Heart left ventricle (tissue), 13 donors: ENCODE results near the gene PLD4.

Experiments
- POLR2A ChIP-seq, 2 donors: fragments of 450-650 bp; IDR thresholded peaks; one replicate each; pipeline ENCODE4 v1.6.1; 2017; ENCODE audit warnings: antibody characterized with exemption in 2 of 2, mild to moderate bottlenecking in 2 of 2, moderate library complexity in 2 of 2
- TF ChIP-seq, protein P1 (sequence below), 12 donors: fragments of 200-600 bp; sonication (generic) in 4 of 12; IDR thresholded peaks; one replicate each; pipeline versions ENCODE4 v1.5.0 to v1.8.0; 2018 to 2022; ENCODE audit warnings: antibody characterized with exemption in 12 of 12, mild to moderate bottlenecking in 5 of 12
- donor health status: ischemic (EF 13 %, LVEDD 7.1; RV severe dilation, severe dysfunction).
- donor health status: DM: no; HTN: yes; CAD: no.
- donor health status: DM: no; HTN: no; CAD: no.
- donor health status: ischemic (EF 25% LVEDD 6.9; RV normal size, moderate dysfunction).
- donor health status: ischemic (EF 25% LVEDD 5.7; RV mildly dilated, moderate dysfunction).
- donor health status: ischemic (EF 35%, LVEDD 5.7; RV mildly dilated, moderate dysfunction).
- donor health status: nonischemic (EF 11% LVEDD 7.7; RV severe dilation, severe dysfunction).
- donor health status: DM: yes; HTN: yes; CAD: no.
- donor health status: PGD.
- donor health status: ischemic (EF 29% LVEDD 5.4; RV normal size, mild dysfunction).
- donor health status: nonischemic (EF 23%, LVEDD 6.1; RV moderate dilation, normal function).

DNA sequence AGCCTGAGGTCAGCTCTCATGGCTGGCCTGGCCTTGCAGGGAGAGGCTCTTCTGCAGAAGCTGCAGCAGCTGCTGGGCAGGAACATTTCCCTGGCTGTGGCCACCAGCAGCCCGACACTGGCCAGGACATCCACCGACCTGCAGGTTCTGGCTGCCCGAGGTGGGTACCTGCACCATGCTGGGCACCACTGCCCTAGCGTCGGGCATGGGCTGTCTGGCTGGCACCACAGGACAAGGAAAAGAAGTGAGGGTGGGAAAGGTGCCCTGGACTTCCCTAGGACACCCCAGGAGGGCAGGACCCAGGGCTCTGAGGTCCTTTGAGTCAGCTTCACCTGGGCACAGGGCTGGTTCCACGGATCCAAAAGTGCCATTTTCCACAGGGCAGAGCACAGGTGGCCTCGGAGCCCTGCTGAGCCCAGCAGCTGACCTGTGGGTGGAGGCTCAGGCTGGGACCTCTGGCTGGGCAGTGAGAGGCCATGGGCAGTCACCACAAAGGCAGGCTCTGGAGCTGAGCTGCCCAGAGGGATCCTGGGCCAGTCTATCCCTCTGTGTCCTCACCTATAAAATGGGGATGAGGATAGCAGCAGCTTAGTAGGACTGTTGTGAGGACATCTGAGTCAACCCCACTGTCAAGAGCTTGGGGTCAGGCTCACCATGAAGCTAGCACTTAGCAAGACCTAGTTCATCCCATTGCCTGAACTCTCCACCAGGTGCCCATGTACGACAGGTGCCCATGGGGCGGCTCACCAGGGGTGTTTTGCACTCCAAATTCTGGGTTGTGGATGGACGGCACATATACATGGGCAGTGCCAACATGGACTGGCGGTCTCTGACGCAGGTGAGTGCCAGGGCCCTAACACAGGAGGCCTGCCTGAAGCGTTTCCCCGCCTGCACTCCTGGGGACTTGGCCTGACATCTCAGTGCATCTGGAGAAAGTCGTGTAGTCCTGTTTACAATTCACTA lies 4.9 kb downstream of the PLD4 start:
- TF ChIP-seq, protein P1, sequence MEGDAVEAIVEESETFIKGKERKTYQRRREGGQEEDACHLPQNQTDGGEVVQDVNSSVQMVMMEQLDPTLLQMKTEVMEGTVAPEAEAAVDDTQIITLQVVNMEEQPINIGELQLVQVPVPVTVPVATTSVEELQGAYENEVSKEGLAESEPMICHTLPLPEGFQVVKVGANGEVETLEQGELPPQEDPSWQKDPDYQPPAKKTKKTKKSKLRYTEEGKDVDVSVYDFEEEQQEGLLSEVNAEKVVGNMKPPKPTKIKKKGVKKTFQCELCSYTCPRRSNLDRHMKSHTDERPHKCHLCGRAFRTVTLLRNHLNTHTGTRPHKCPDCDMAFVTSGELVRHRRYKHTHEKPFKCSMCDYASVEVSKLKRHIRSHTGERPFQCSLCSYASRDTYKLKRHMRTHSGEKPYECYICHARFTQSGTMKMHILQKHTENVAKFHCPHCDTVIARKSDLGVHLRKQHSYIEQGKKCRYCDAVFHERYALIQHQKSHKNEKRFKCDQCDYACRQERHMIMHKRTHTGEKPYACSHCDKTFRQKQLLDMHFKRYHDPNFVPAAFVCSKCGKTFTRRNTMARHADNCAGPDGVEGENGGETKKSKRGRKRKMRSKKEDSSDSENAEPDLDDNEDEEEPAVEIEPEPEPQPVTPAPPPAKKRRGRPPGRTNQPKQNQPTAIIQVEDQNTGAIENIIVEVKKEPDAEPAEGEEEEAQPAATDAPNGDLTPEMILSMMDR (IDR thresholded peaks at IDR 0.05) = no peak
- no peak for TF ChIP-seq POLR2A (IDR thresholded peaks at IDR 0.05)
